Measurements from ENCODE around the gene PPARA. TPM values are rescaled to one million over a fixed set of nuclear protein-coding genes. Genes with fewer than 3 reads are reported as not detected.
A peak's percentile ranks its signal among the peaks of the same experiment; 100 is the strongest.

The PPARA gene
- total and polyA plus RNA-seq, 5 donors: 22.9 to 85.2 (median 71.4) TPM

- ATAC-seq (no peak), DNase-seq (no peak)
- Histone ChIP-seq H3K4me1 (ENCODE audit: control insufficient read depth, insufficient read depth, low read length) (peaks cover 6% of the 10 kb centered on the region), H3K4me3 (ENCODE audit: low read length) (no peak overlapping the region), H3K27ac (ENCODE audit: low read length) (no peak overlapping the region), H3K9me3 (ENCODE audit: control insufficient read depth, low read length) (no peaks in the 10 kb centered on the region), H3K27me3 (ENCODE audit: control insufficient read depth, insufficient read depth) (no peaks in the 10 kb centered on the region)
- 53% methylated on average over 7 of the region's 7 CpGs for WGBS
- intact Hi-C loops (cut with DNase I): loop anchor here in 2 of 4 donors (10.0 kb wide), 2 partner anchors 88 to 108 kb away; partner anchors contain the start of gene CDPF1 (in 1 of the 2)
Observed at GRCh38 chr22:46147061-46147460, 3.3 kb upstream of the PPARA start.

- H3K27ac ChIP-seq (ENCODE audit: low read length): no peak overlapping the region
- H3K9me3 ChIP-seq (ENCODE audit: control insufficient read depth, low read length): no peaks in the 10 kb centered on the region
- DNase-seq (peak in 2 of 3 donors; percentile 28 to 65), ATAC-seq (no peak)
- intact Hi-C loops (cut with DNase I): loop anchor here in 2 of 4 donors (10.0 kb wide), 2 partner anchors 87 to 107 kb away; partner anchors contain the start of gene CDPF1 (in 1 of the 2)
- 43% methylated on average over 19 of the region's 19 CpGs for WGBS
- no peak overlapping the region for H3K4me3 ChIP-seq (ENCODE audit: low read length)
- no peaks in the 10 kb centered on the region for H3K27me3 ChIP-seq (ENCODE audit: control insufficient read depth, insufficient read depth)
- H3K4me1 ChIP-seq (ENCODE audit: control insufficient read depth, insufficient read depth, low read length): peaks cover 6% of the 10 kb centered on the region
Observed at GRCh38 chr22:46147471-46148267, 2.7 kb upstream of the PPARA start.

DNA sequence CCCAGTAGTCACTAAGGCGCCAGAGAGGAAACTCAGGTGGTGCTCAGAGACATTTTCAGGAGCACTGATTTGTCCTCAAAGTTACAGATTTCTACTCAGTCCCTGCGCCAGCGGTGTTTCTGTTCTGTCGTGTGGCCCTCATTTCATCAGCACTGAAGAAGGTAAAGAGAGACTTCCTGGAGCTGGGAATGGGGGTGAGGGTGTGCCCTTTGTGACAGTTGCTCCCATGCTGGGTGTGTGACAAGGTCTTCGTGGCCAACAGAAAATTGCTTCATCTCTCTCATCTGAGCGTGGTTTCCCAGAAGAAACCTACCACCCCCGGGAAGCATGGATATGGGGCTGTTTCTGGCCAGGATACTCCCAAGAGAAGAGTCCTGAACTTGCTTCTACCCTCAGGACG lies 2.0 kb upstream of the PPARA start:
- intact Hi-C loops (cut with DNase I): loop anchor here in 2 of 4 donors (10.0 kb wide), 2 partner anchors 86 to 106 kb away; partner anchors contain the start of gene CDPF1 (in 1 of the 2)
- peaks cover 6% of the 10 kb centered on the region for H3K4me1 ChIP-seq (ENCODE audit: control insufficient read depth, insufficient read depth, low read length)

DNA sequence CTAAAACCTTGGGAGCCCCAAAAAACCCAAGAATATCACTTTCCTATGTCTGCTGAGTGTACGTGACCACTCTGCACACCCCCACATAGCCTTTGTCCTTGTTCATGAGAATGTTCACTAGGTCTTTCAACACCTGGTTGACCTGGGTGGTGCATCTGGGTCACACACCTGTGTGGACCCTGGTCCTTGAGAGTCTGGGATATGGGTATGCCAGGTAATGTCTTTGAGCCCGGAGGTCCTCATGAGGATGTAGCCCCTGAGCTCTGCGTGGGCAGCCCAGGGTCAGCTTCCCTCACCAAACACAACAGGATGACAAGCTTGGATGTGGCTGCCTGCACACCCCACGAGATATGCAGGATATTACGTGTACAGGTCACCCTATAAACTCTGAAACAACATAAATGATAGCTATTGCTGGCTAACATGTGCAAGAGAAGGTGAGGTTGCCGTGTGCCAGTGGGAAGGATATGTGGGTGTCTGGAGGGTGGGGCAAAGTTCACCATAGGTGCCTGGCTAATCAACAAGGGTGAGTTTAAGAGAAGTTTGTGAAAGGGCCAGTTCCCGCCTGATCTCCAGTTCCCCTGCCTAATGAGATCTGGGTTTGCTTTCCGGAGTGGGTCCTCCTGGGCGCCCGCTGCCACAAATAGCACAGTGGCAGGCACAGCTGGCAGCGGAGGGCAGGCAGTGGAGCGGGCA lies 1.4 kb upstream of the PPARA start:
- Histone ChIP-seq H3K4me3 (ENCODE audit: low read length) (peak overlapping the region; percentile 99), H3K4me1 (ENCODE audit: control insufficient read depth, insufficient read depth, low read length) (peaks cover 6% of the 10 kb centered on the region), H3K9me3 (ENCODE audit: control insufficient read depth, low read length) (no peaks in the 10 kb centered on the region), H3K27ac (ENCODE audit: low read length) (peak overlapping the region; percentile 94), H3K27me3 (ENCODE audit: control insufficient read depth, insufficient read depth) (no peaks in the 10 kb centered on the region)
- 30% methylated on average over 12 of the region's 12 CpGs for WGBS
- intact Hi-C loops (cut with DNase I): loop anchor here in 2 of 4 donors (10.0 kb wide), 2 partner anchors 86 to 106 kb away; partner anchors contain the start of gene CDPF1 (in 1 of the 2)
- ATAC-seq: no peak
- DNase-seq: peak in 1 of 3 donors; percentile 40

More for the DNA sequence above, 2.0 kb upstream of the PPARA start:
- 57% methylated on average over 8 of the region's 8 CpGs for WGBS
- H3K27me3 ChIP-seq (ENCODE audit: control insufficient read depth, insufficient read depth): no peaks in the 10 kb centered on the region
- H3K4me3 ChIP-seq (ENCODE audit: low read length): no peak overlapping the region
- H3K9me3 ChIP-seq (ENCODE audit: control insufficient read depth, low read length): no peaks in the 10 kb centered on the region
- H3K27ac ChIP-seq (ENCODE audit: low read length): peak overlapping the region; percentile 16
- ATAC-seq: no peak
- peak in 2 of 3 donors; percentile 21 to 45 for DNase-seq

DNA sequence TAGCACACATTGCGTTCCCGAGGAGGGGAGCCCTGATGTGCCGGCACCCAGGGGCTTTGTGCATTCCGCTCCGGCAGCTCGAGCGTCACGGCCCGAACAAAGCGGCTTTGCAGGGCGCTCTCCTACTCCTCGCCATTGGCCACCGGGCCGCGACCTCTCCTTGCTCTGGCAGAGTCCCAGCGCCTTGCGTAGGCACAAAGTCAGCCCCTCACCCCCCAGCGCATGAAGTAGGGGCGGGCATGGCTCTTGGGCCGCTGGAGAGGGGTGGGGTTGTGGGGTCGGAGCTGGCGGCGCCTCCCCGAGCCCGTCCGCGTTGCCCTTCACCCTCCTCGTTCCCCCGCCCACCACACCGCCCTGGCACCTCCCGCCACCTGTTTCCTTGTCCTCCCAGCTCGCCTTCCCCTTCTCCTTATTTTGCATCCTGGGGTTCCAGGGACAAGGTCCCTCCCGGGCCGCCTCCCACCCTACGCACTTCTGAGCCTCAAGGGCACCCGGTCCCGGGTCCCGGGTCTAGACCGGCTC lies 753 bp upstream of the PPARA start:
- H3K9me3 ChIP-seq (ENCODE audit: control insufficient read depth, low read length): no peaks in the 10 kb centered on the region
- H3K27me3 ChIP-seq (ENCODE audit: control insufficient read depth, insufficient read depth): no peaks in the 10 kb centered on the region
- H3K4me1 ChIP-seq (ENCODE audit: control insufficient read depth, insufficient read depth, low read length): peaks cover 6% of the 10 kb centered on the region
- under 1% methylated on average over 39 of the region's 39 CpGs for WGBS
- ATAC-seq (peak; percentile 43 to 50), DNase-seq (peak; percentile 67 to 89 (median 88))
- H3K27ac ChIP-seq (ENCODE audit: low read length): peak overlapping the region; percentile 94
- H3K4me3 ChIP-seq (ENCODE audit: low read length): peak overlapping the region; percentile 99
- intact Hi-C loops (cut with DNase I): loop anchor here in 3 of 4 donors (10.0 kb wide), 3 partner anchors 55 to 105 kb away; partner anchors contain the start of gene CDPF1 (in 1 of the 3)

- Histone ChIP-seq H3K4me3 (ENCODE audit: low read length) (peak overlapping the region; percentile 99), H3K4me1 (ENCODE audit: control insufficient read depth, insufficient read depth, low read length) (peaks cover 6% of the 10 kb centered on the region), H3K27ac (ENCODE audit: low read length) (peak overlapping the region; percentile 88), H3K9me3 (ENCODE audit: control insufficient read depth, low read length) (no peaks in the 10 kb centered on the region), H3K27me3 (ENCODE audit: control insufficient read depth, insufficient read depth) (no peaks in the 10 kb centered on the region)
- ATAC-seq (peak; percentile 16 to 40), DNase-seq (peak; percentile 50 to 84 (median 78))
- intact Hi-C loops (cut with DNase I): loop anchor here in 2 of 4 donors (10.0 kb wide), 2 partner anchors 54 to 84 kb away; no protein-coding TSS in a partner anchor
- under 1% methylated on average over 101 of the region's 101 CpGs for WGBS
Observed at GRCh38 chr22:46150655-46151477, 540 bp downstream of the PPARA start.

DNA sequence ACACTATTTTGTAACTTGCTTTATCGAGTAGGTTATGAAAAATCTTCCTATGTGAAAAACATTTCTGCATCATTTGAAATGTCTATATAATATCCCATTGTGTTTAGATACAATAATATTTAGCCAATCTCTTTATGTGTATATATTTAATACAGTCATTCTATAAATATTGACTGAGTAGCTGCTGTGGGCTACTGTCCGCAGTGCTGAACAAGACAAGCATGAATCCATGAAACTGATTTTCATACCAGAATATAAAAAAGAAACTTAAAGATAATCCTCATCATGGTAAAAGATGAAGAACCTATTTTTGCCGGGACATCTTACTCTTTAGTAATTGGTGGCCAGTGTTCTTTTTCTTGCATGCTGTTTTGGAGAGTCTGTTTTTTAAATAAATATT lies 3.6 kb downstream of the PPARA start:
- no peak overlapping the region for H3K4me3 ChIP-seq (ENCODE audit: low read length)
- no peak for DNase-seq
- H3K4me1 ChIP-seq (ENCODE audit: control insufficient read depth, insufficient read depth, low read length): peaks cover 3% of the 10 kb centered on the region
- H3K27me3 ChIP-seq (ENCODE audit: control insufficient read depth, insufficient read depth): no peaks in the 10 kb centered on the region
- intact Hi-C loops (cut with DNase I): loop anchor here in 2 of 4 donors (10.0 kb wide), 2 partner anchors 51 to 81 kb away; no protein-coding TSS in a partner anchor
- WGBS: 92% methylated on average over 3 of the region's 3 CpGs
- H3K9me3 ChIP-seq (ENCODE audit: control insufficient read depth, low read length): no peaks in the 10 kb centered on the region
- ATAC-seq: no peak
- H3K27ac ChIP-seq (ENCODE audit: low read length): no peak overlapping the region

DNA sequence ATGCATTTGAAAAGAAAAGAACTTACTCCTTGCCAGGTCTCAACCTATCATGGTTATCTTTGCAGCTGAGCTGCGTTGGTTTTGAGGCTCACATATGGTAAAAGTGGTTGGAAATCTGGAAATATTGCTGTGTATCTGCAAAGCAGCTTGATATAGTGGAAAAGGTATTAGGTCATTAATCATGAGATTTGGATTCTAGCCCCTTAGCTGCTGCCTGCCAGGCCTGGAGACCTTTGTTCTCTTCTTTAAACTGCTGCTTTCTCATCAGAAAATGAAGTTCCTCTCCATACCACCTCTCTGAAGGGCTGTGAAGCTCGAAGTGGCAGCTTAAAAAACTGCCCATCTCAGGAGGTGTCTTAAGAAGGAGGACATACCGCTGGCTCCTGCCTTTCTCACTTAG lies 5.7 kb downstream of the PPARA start:
- Histone ChIP-seq H3K4me1 (ENCODE audit: control insufficient read depth, insufficient read depth, low read length) (peaks cover 3% of the 10 kb centered on the region), H3K9me3 (ENCODE audit: control insufficient read depth, low read length) (no peaks in the 10 kb centered on the region), H3K27me3 (ENCODE audit: control insufficient read depth, insufficient read depth) (no peaks in the 10 kb centered on the region), H3K4me3 (ENCODE audit: low read length) (no peak overlapping the region), H3K27ac (ENCODE audit: low read length) (no peak overlapping the region)
- DNase-seq (no peak), ATAC-seq (no peak)
- 77% methylated on average over 3 of the region's 3 CpGs for WGBS
- intact Hi-C loops (cut with DNase I): loop anchor here in 2 of 4 donors (10.0 kb wide), 2 partner anchors 49 to 79 kb away; no protein-coding TSS in a partner anchor

DNA sequence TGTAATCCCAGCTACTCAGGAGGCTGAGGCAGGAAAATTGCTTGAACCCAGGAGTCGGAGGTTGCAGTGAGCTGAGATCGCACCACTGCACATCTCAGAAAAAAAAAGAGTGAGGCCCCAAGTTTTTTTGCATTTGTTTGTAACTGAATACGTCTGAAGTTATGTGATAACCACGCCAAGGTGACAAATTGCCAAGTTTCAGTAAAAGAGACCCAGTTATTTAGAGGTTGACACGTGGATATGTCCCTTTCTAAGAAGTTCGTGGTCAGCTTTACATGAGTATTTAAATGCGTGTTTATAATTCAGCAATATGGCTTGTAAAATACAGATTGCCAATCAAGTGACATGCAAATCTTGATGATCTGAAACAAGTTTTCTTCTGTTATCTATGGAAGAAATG lies 8.0 kb downstream of the PPARA start:
- intact Hi-C loops (cut with DNase I): loop anchor here in 2 of 4 donors (10.0 kb wide), 2 partner anchors 47 to 77 kb away; no protein-coding TSS in a partner anchor
- H3K27me3 ChIP-seq (ENCODE audit: control insufficient read depth, insufficient read depth): no peaks in the 10 kb centered on the region
- ATAC-seq (no peak), DNase-seq (no peak)
- H3K27ac ChIP-seq (ENCODE audit: low read length): no peak overlapping the region
- H3K4me3 ChIP-seq (ENCODE audit: low read length): no peak overlapping the region
- H3K4me1 ChIP-seq (ENCODE audit: control insufficient read depth, insufficient read depth, low read length): no peaks in the 10 kb centered on the region
- H3K9me3 ChIP-seq (ENCODE audit: control insufficient read depth, low read length): no peaks in the 10 kb centered on the region
- WGBS: 67% methylated on average over 7 of the region's 7 CpGs

- intact Hi-C loops (cut with DNase I): loop anchor here in 2 of 4 donors (10.0 kb wide), 2 partner anchors 46 to 76 kb away; no protein-coding TSS in a partner anchor
- Histone ChIP-seq H3K27me3 (ENCODE audit: control insufficient read depth, insufficient read depth) (no peaks in the 10 kb centered on the region), H3K4me3 (ENCODE audit: low read length) (no peak overlapping the region), H3K27ac (ENCODE audit: low read length) (no peak overlapping the region), H3K4me1 (ENCODE audit: control insufficient read depth, insufficient read depth, low read length) (no peaks in the 10 kb centered on the region), H3K9me3 (ENCODE audit: control insufficient read depth, low read length) (no peaks in the 10 kb centered on the region)
- DNase-seq (no peak), ATAC-seq (no peak)
- WGBS: 85% methylated on average over 7 of the region's 7 CpGs
Observed at GRCh38 chr22:46159212-46159611, 8.9 kb downstream of the PPARA start.

Measured in right cardiac atrium (tissue), 5 donors.